CD8-positive, alpha-beta memory T cell (primary cell): ENCODE measurements around the gene RNF14. TPM values are rescaled to one million over a fixed set of nuclear protein-coding genes. Genes with fewer than 3 reads are reported as not detected.

Experiments
- CTCF ChIA-PET: fragments of 350-600 bp; sonication (Branson Sonifier 250); formaldehyde crosslinking; loops from one replicate; lab custom pipeline; 2021; ENCODE audit warnings: antibody characterized with exemption; lab: Charles Lee
- POLR2A ChIA-PET: fragments of 350-600 bp; sonication (Branson Sonifier 250); formaldehyde crosslinking; loops from one replicate; lab custom pipeline; 2021; ENCODE audit warnings: antibody characterized with exemption; lab: Charles Lee
- DNase-seq, 5 donors: peaks; one replicate each; pipeline versions ENCODE4 v3.0.0 to v3.0.0-alpha.2; 2020 to 2022; ENCODE audit warnings: mixed read lengths in 1 of 5
- H3K27ac ChIP-seq: one replicate; pipeline ENCODE4 v1.7.0; 2013; ENCODE audit warnings: low read depth, mild to moderate bottlenecking, low read length, moderate library complexity
- H3K27me3 ChIP-seq: 2 replicates; pipeline ENCODE4 v1.7.0; 2013; ENCODE audit warnings: low read length, mild to moderate bottlenecking; ENCODE audit not compliant: insufficient read depth, poor library complexity, severe bottlenecking
- H3K36me3 ChIP-seq: 2 replicates; pipeline ENCODE4 v1.7.0; 2013; ENCODE audit warnings: mild to moderate bottlenecking, low read length, moderate library complexity; ENCODE audit not compliant: insufficient read depth
- H3K4me1 ChIP-seq: 2 replicates; pipeline ENCODE4 v1.7.0; 2013; ENCODE audit warnings: mild to moderate bottlenecking, low read length, moderate library complexity; ENCODE audit not compliant: insufficient read depth
- H3K4me3 ChIP-seq: 2 replicates; pipeline ENCODE4 v1.7.0; 2013; ENCODE audit warnings: mild to moderate bottlenecking, low read length
- H3K9me3 ChIP-seq: 2 replicates; pipeline ENCODE4 v1.7.0; 2013; ENCODE audit warnings: mild to moderate bottlenecking, low read length
- H3K27ac Mint-ChIP-seq, 8 donors: one replicate each; pipeline ENCODE4 v1.8.0; 2020 to 2021; ENCODE audit warnings: mixed read lengths in 8 of 8, mild to moderate bottlenecking in 6 of 8, inconsistent platforms in 3 of 8, moderate library complexity in 3 of 8
- H3K27me3 Mint-ChIP-seq, 2 donors: one replicate each; pipeline ENCODE4 v1.8.0; 2020 to 2021; ENCODE audit warnings: mixed read lengths in 2 of 2, mild to moderate bottlenecking in 1 of 2, moderate library complexity in 1 of 2
- H3K36me3 Mint-ChIP-seq, 3 donors: one replicate each; pipeline ENCODE4 v1.8.0; 2020 to 2021; ENCODE audit warnings: mixed read lengths in 3 of 3, inconsistent platforms in 1 of 3, mild to moderate bottlenecking in 1 of 3
- H3K4me1 Mint-ChIP-seq, 3 donors: one replicate each; pipeline ENCODE4 v1.8.0; 2020 to 2021; ENCODE audit warnings: mixed read lengths in 3 of 3, inconsistent platforms in 1 of 3, mild to moderate bottlenecking in 1 of 3
- H3K4me3 Mint-ChIP-seq, 7 donors: one replicate each; pipeline ENCODE4 v1.8.0; 2020 to 2021; ENCODE audit warnings: mixed read lengths in 7 of 7, mild to moderate bottlenecking in 6 of 7, moderate library complexity in 4 of 7, inconsistent platforms in 2 of 7
- H3K9me3 Mint-ChIP-seq, 5 donors: one replicate each; pipeline ENCODE4 v1.8.0; 2020 to 2022; ENCODE audit warnings: mixed read lengths in 5 of 5, mild to moderate bottlenecking in 3 of 5, moderate library complexity in 2 of 5, inconsistent platforms in 1 of 5
- polyA plus RNA-seq: library from polyadenylated mRNA; unstranded; fragments of 300-500 nt; fragmentation: Illumina TruSeq; gene quantifications from one replicate; pipeline ENCODE4 v1.2.3, GENCODE V29; 2021
- total RNA-seq, 2 experiments: library from RNA; stranded (reverse); gene quantifications; one replicate each; pipeline ENCODE4 v1.2.3, GENCODE V29; 2021

The RNF14 gene
- total and polyA plus RNA-seq, 3 experiments from 2014 or later: 43.7 to 49.6 (median 46.2) TPM

GRCh38 chr5:141960018-141960417 is 8.9 kb upstream of the RNF14 start:
- H3K9me3 ChIP-seq: no peaks in the 10 kb centered on the region
- Mint-ChIP-seq H3K4me3 (no peak overlapping the region), H3K27me3 (no peaks in the 10 kb centered on the region), H3K4me1 (peaks cover 42 to 50% (median 48%) of the 10 kb centered on the region in 3 donors), H3K36me3 (peaks cover 0 to 3% (median 2%) of the 10 kb centered on the region in 3 donors), H3K27ac (peak overlapping the region in 1 of 8 donors; percentile 14), H3K9me3 (no peaks in the 10 kb centered on the region)
- DNase-seq: peak in 1 of 5 donors; percentile 47
- no peaks in the 10 kb centered on the region for H3K36me3 ChIP-seq
- ChIA-PET CTCF (interaction anchor here (0.8 to 5.6 kb wide), 37 partner anchors 10 to 309 kb away, joined by 3 to 100 read pairs (median 5); partner anchors contain the start of genes DELE1, FCHSD1, NDFIP1 and PCDH1), POLR2A (interaction anchor here (1.0 to 2.6 kb wide), 9 partner anchors 9 to 323 kb away, joined by 3 to 27 read pairs (median 5); partner anchors contain the start of genes DELE1, FCHSD1, HDAC3 and NDFIP1)
- no peaks in the 10 kb centered on the region for H3K27me3 ChIP-seq
- peaks cover 39% of the 10 kb centered on the region for H3K4me1 ChIP-seq
- H3K4me3 ChIP-seq: no peak overlapping the region
- H3K27ac ChIP-seq: no peak overlapping the region

GRCh38 chr5:141960449-141961323 is 8.2 kb upstream of the RNF14 start:
- Mint-ChIP-seq H3K4me3 (peak overlapping the region; percentile 6 to 76 (median 52)), H3K36me3 (peaks cover 0 to 3% (median 2%) of the 10 kb centered on the region in 3 donors), H3K4me1 (peaks cover 42 to 50% (median 48%) of the 10 kb centered on the region in 3 donors), H3K27me3 (no peaks in the 10 kb centered on the region), H3K9me3 (no peaks in the 10 kb centered on the region), H3K27ac (peak overlapping the region; percentile 8 to 92 (median 84))
- Histone ChIP-seq H3K4me1 (peaks cover 39% of the 10 kb centered on the region), H3K27ac (no peak overlapping the region), H3K27me3 (no peaks in the 10 kb centered on the region), H3K4me3 (peak overlapping the region; percentile 28), H3K36me3 (no peaks in the 10 kb centered on the region), H3K9me3 (no peaks in the 10 kb centered on the region)
- peak; percentile 82 to 91 (median 84) for DNase-seq
- POLR2A ChIA-PET: interaction anchor here (1.0 to 2.6 kb wide), 11 partner anchors 9 to 324 kb away, joined by 3 to 27 read pairs (median 7); partner anchors contain the start of genes DELE1, FCHSD1, HDAC3 and NDFIP1
- CTCF ChIA-PET: interaction anchor here (0.7 to 5.6 kb wide), 55 partner anchors 9 to 310 kb away, joined by 3 to 100 read pairs (median 4); partner anchors contain the start of genes DELE1, FCHSD1, NDFIP1 and PCDH1

- Histone ChIP-seq H3K4me1 (peaks cover 39% of the 10 kb centered on the region), H3K36me3 (no peaks in the 10 kb centered on the region), H3K27ac (no peak overlapping the region), H3K4me3 (peak overlapping the region; percentile 28), H3K27me3 (no peaks in the 10 kb centered on the region), H3K9me3 (no peaks in the 10 kb centered on the region)
- Mint-ChIP-seq H3K36me3 (peaks cover 0 to 1% (median 1%) of the 10 kb centered on the region in 3 donors), H3K27ac (peak overlapping the region in 7 of 8 donors; percentile 8 to 92 (median 87)), H3K27me3 (no peaks in the 10 kb centered on the region), H3K4me3 (peak overlapping the region in 5 of 7 donors; percentile 19 to 76 (median 49)), H3K9me3 (no peaks in the 10 kb centered on the region), H3K4me1 (peaks cover 42 to 50% (median 48%) of the 10 kb centered on the region in 3 donors)
- POLR2A ChIA-PET: interaction anchor here (1.3 to 2.6 kb wide), 7 partner anchors 8 to 278 kb away, joined by 4 to 27 read pairs (median 9); partner anchors contain the start of genes DELE1 and RNF14
- CTCF ChIA-PET: interaction anchor here (0.7 to 5.6 kb wide), 46 partner anchors 9 to 311 kb away, joined by 3 to 100 read pairs (median 4); partner anchors contain the start of genes DELE1, FCHSD1, NDFIP1 and PCDH1
- no peak for DNase-seq
These were observed 7.4 kb upstream of the RNF14 start for GRCh38 chr5:141961466-141961865.

GRCh38 chr5:141963701-141964100 is 5.2 kb upstream of the RNF14 start:
- Mint-ChIP-seq H3K4me3 (no peak overlapping the region), H3K4me1 (peaks cover 36 to 48% (median 44%) of the 10 kb centered on the region in 3 donors), H3K27me3 (no peaks in the 10 kb centered on the region), H3K36me3 (no peaks in the 10 kb centered on the region), H3K27ac (no peak overlapping the region), H3K9me3 (no peaks in the 10 kb centered on the region)
- ChIA-PET POLR2A (no interaction called here), CTCF (interaction anchor here (0.7 to 5.6 kb wide), 8 partner anchors 9 to 299 kb away, joined by 3 to 50 read pairs (median 3); partner anchors contain the start of gene DELE1)
- Histone ChIP-seq H3K27ac (no peak overlapping the region), H3K4me1 (peaks cover 28% of the 10 kb centered on the region), H3K9me3 (no peaks in the 10 kb centered on the region), H3K36me3 (no peaks in the 10 kb centered on the region), H3K4me3 (no peak overlapping the region), H3K27me3 (no peaks in the 10 kb centered on the region)
- DNase-seq: no peak

DNA sequence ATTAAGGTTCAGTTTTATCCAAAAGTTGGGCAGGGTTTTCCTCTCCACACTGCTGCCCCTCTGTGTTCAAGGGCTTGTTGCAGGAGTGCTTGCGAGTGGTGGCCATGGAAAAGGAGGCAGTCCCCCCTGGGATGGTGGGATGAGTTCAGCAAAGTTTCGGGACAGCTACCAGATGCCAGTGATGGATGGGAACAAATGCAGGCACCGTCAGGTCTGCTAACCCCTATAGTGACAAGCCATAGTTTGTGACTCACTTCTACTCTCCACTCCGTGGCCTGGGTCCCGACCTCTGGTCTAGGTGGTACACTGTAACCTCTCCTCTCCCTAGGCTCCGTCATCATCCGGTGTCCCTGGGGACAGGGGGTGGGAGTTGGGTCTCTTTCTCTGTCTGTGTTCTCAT is 3.8 kb upstream of the RNF14 start:
- DNase-seq: no peak
- Mint-ChIP-seq H3K4me3 (no peak overlapping the region), H3K4me1 (peaks cover 35 to 50% (median 44%) of the 10 kb centered on the region in 3 donors), H3K27ac (no peak overlapping the region), H3K9me3 (no peaks in the 10 kb centered on the region), H3K36me3 (peaks cover 0 to 7% (median 0%) of the 10 kb centered on the region in 3 donors), H3K27me3 (no peaks in the 10 kb centered on the region)
- H3K27me3 ChIP-seq: no peaks in the 10 kb centered on the region
- ChIA-PET CTCF (interaction anchor here (1.0 kb wide), 1 partner anchor 273 kb away, joined by 3 read pairs; no protein-coding TSS in a partner anchor), POLR2A (no interaction called here)
- peaks cover 27% of the 10 kb centered on the region for H3K4me1 ChIP-seq
- no peak overlapping the region for H3K27ac ChIP-seq
- no peak overlapping the region for H3K4me3 ChIP-seq
- no peaks in the 10 kb centered on the region for H3K36me3 ChIP-seq
- H3K9me3 ChIP-seq: no peaks in the 10 kb centered on the region

DNA sequence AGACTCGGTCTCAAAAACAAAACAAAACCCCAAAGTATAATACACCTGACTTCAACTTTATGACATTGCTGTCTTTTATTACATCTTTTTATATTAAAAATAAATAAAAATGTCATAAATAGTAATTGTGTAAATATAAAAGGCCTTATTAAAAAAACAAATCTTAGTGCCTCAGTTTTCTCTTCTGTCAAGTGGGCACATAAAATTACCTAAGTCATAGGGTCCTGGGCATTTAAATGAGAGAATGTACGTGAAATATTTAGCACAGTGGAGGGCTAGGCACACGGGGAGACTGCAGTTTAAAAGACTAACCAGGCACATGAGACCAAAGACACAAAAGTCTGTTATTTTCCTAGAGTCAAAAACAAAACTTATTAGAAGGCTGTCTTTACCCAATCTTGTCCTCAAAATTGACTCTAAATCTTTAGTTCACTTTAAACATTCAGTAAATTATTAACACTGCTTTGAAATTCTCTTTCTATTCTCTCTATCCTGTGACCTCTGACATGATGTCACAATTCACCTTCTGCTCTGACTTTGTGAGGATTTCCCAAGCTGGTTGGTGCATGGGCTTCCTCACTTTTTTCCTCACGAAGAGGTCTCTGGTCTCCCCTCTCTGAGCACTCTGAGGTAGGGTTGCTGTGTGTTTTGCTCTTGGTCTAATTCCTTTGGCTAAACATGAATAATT is 2.5 kb upstream of the RNF14 start:
- ChIA-PET POLR2A (no interaction called here), CTCF (interaction anchor here (3.8 kb wide), 1 partner anchor 11 kb away, joined by 17 read pairs; no protein-coding TSS in a partner anchor)
- Mint-ChIP-seq H3K4me3 (no peak overlapping the region), H3K27ac (no peak overlapping the region), H3K27me3 (no peaks in the 10 kb centered on the region), H3K9me3 (no peaks in the 10 kb centered on the region), H3K4me1 (peaks cover 31 to 44% (median 41%) of the 10 kb centered on the region in 3 donors), H3K36me3 (peaks cover 0 to 11% (median 0%) of the 10 kb centered on the region in 3 donors)
- Histone ChIP-seq H3K27ac (no peak overlapping the region), H3K27me3 (no peaks in the 10 kb centered on the region), H3K9me3 (no peaks in the 10 kb centered on the region), H3K4me1 (peaks cover 21% of the 10 kb centered on the region), H3K36me3 (no peaks in the 10 kb centered on the region), H3K4me3 (no peak overlapping the region)
- no peak for DNase-seq

GRCh38 chr5:141966963-141967333 is 2.0 kb upstream of the RNF14 start:
- POLR2A ChIA-PET: no interaction called here
- H3K36me3 Mint-ChIP-seq: peaks cover 0 to 11% (median 0%) of the 10 kb centered on the region in 3 donors
- Histone ChIP-seq H3K27me3 (no peaks in the 10 kb centered on the region), H3K36me3 (no peaks in the 10 kb centered on the region), H3K4me3 (no peak overlapping the region), H3K9me3 (no peaks in the 10 kb centered on the region), H3K27ac (no peak overlapping the region), H3K4me1 (peaks cover 16% of the 10 kb centered on the region)
- CTCF ChIA-PET: interaction anchor here (3.1 to 3.8 kb wide), 3 partner anchors 11 to 265 kb away, joined by 17 to 30 read pairs (median 17); no protein-coding TSS in a partner anchor
- no peaks in the 10 kb centered on the region for H3K9me3 Mint-ChIP-seq
- no peaks in the 10 kb centered on the region for H3K27me3 Mint-ChIP-seq
- peak overlapping the region in 1 of 8 donors; percentile 24 for H3K27ac Mint-ChIP-seq
- DNase-seq: no peak
- peaks cover 25 to 38% (median 38%) of the 10 kb centered on the region in 3 donors for H3K4me1 Mint-ChIP-seq
- H3K4me3 Mint-ChIP-seq: peak overlapping the region in 1 of 7 donors; percentile 80
